Measurements from ENCODE around the gene MAGT1.
"Not testable (repeated sequence)": the region's sequence is repeated elsewhere in the genome, so short reads cannot be mapped to it uniquely, and the experiment has no call there.

The MAGT1 gene

GRCh38 chrX:77917294-77917933 is 22.2 kb upstream of the MAGT1 start:
- H3K9me3 ChIP-seq (ENCODE audit: control insufficient read depth, insufficient read depth, low read length), result no peaks in the 10 kb centered on the region
- no peaks in the 10 kb centered on the region for H3K4me1 ChIP-seq (ENCODE audit: control insufficient read depth, insufficient read depth, low read length)
- no peaks in the 10 kb centered on the region for H3K36me3 ChIP-seq (ENCODE audit: control insufficient read depth, insufficient read depth, low read length)
- H3K9ac ChIP-seq (ENCODE audit: low read depth, low read length), result no peak overlapping the region
- no peaks in the 10 kb centered on the region for H3K27me3 ChIP-seq (ENCODE audit: control insufficient read depth, insufficient read depth, low read length)
- H3K4me3 ChIP-seq (ENCODE audit: low read depth, low read length), result no peak overlapping the region

- no peaks in the 10 kb centered on the region for H3K27me3 ChIP-seq (ENCODE audit: control insufficient read depth, insufficient read depth, low read length)
- H3K9me3 ChIP-seq (ENCODE audit: control insufficient read depth, insufficient read depth, low read length), result no peaks in the 10 kb centered on the region
- no peaks in the 10 kb centered on the region for H3K4me1 ChIP-seq (ENCODE audit: control insufficient read depth, insufficient read depth, low read length)
- H3K36me3 ChIP-seq (ENCODE audit: control insufficient read depth, insufficient read depth, low read length), result no peaks in the 10 kb centered on the region
- H3K9ac ChIP-seq (ENCODE audit: low read depth, low read length), result peak within 1 kb of the TSS; percentile 50
- peak within 1 kb of the TSS; percentile 77 for H3K4me3 ChIP-seq (ENCODE audit: low read depth, low read length)
These were observed 15.0 kb upstream of the MAGT1 start, which contains the start of gene ATP7A for GRCh38 chrX:77910108-77910840. ATP7A (plus strand) TSS chrX:77910693; CDS start chrX:77971642, 60,949 bp downstream.

- no peaks in the 10 kb centered on the region for H3K4me1 ChIP-seq (ENCODE audit: control insufficient read depth, insufficient read depth, low read length)
- no peak overlapping the region for H3K9ac ChIP-seq (ENCODE audit: low read depth, low read length)
- no peaks in the 10 kb centered on the region for H3K27me3 ChIP-seq (ENCODE audit: control insufficient read depth, insufficient read depth, low read length)
- no peaks in the 10 kb centered on the region for H3K36me3 ChIP-seq (ENCODE audit: control insufficient read depth, insufficient read depth, low read length)
- H3K4me3 ChIP-seq (ENCODE audit: low read depth, low read length), result no peak overlapping the region
- no peaks in the 10 kb centered on the region for H3K9me3 ChIP-seq (ENCODE audit: control insufficient read depth, insufficient read depth, low read length)
These were observed 6.3 kb upstream of the MAGT1 start for GRCh38 chrX:77901506-77901905.

- H3K9ac ChIP-seq (ENCODE audit: low read depth, low read length), result peak overlapping the region; percentile 51
- H3K9me3 ChIP-seq (ENCODE audit: control insufficient read depth, insufficient read depth, low read length), result no peaks in the 10 kb centered on the region
- no peaks in the 10 kb centered on the region for H3K27me3 ChIP-seq (ENCODE audit: control insufficient read depth, insufficient read depth, low read length)
- no peaks in the 10 kb centered on the region for H3K4me1 ChIP-seq (ENCODE audit: control insufficient read depth, insufficient read depth, low read length)
- peak overlapping the region; percentile 91 for H3K4me3 ChIP-seq (ENCODE audit: low read depth, low read length)
- no peaks in the 10 kb centered on the region for H3K36me3 ChIP-seq (ENCODE audit: control insufficient read depth, insufficient read depth, low read length)
These were observed 5.5 kb upstream of the MAGT1 start for GRCh38 chrX:77900688-77901087.

- Histone ChIP-seq H3K36me3 (ENCODE audit: control insufficient read depth, insufficient read depth, low read length) (no peaks in the 10 kb centered on the region), H3K4me3 (ENCODE audit: low read depth, low read length) (peak within 1 kb of the TSS; percentile 91), H3K4me1 (ENCODE audit: control insufficient read depth, insufficient read depth, low read length) (no peaks in the 10 kb centered on the region), H3K27me3 (ENCODE audit: control insufficient read depth, insufficient read depth, low read length) (no peaks in the 10 kb centered on the region), H3K9me3 (ENCODE audit: control insufficient read depth, insufficient read depth, low read length) (no peaks in the 10 kb centered on the region), H3K9ac (ENCODE audit: low read depth, low read length) (peak within 1 kb of the TSS; percentile 65)
These were observed 4.0 kb upstream of the MAGT1 start, which contains the start of gene COX7B for GRCh38 chrX:77899081-77899828. COX7B (plus strand) TSS chrX:77899468; CDS start chrX:77899554, 86 bp downstream.

- Histone ChIP-seq H3K4me3 (ENCODE audit: low read depth, low read length) (peak overlapping the region; percentile 81), H3K27me3 (ENCODE audit: control insufficient read depth, insufficient read depth, low read length) (no peaks in the 10 kb centered on the region), H3K36me3 (ENCODE audit: control insufficient read depth, insufficient read depth, low read length) (no peaks in the 10 kb centered on the region), H3K9ac (ENCODE audit: low read depth, low read length) (no peak overlapping the region), H3K4me1 (ENCODE audit: control insufficient read depth, insufficient read depth, low read length) (no peaks in the 10 kb centered on the region), H3K9me3 (ENCODE audit: control insufficient read depth, insufficient read depth, low read length) (no peaks in the 10 kb centered on the region)
These were observed 1.5 kb downstream of the MAGT1 start for GRCh38 chrX:77893713-77894112.

- H3K9ac ChIP-seq (ENCODE audit: low read depth, low read length), result no peak overlapping the region
- H3K4me3 ChIP-seq (ENCODE audit: low read depth, low read length), result no peak overlapping the region
These were observed 2.3 kb downstream of the MAGT1 start for GRCh38 chrX:77892887-77893286.

GRCh38 chrX:77881418-77881817 is 13.8 kb downstream of the MAGT1 start:
- H3K9me3 ChIP-seq (ENCODE audit: control insufficient read depth, insufficient read depth, low read length); H3K4me1 ChIP-seq (ENCODE audit: control insufficient read depth, insufficient read depth, low read length); H3K27me3 ChIP-seq (ENCODE audit: control insufficient read depth, insufficient read depth, low read length); H3K36me3 ChIP-seq (ENCODE audit: control insufficient read depth, insufficient read depth, low read length); H3K4me3 ChIP-seq (ENCODE audit: low read depth, low read length); H3K9ac ChIP-seq (ENCODE audit: low read depth, low read length): not testable (repeated sequence)

More at GRCh38 chrX:77892887-77893286, 2.3 kb downstream of the MAGT1 start:
- H3K36me3 ChIP-seq (ENCODE audit: control insufficient read depth, insufficient read depth, low read length), result no peaks in the 10 kb centered on the region
- no peaks in the 10 kb centered on the region for H3K27me3 ChIP-seq (ENCODE audit: control insufficient read depth, insufficient read depth, low read length)
- no peaks in the 10 kb centered on the region for H3K9me3 ChIP-seq (ENCODE audit: control insufficient read depth, insufficient read depth, low read length)
- H3K4me1 ChIP-seq (ENCODE audit: control insufficient read depth, insufficient read depth, low read length), result no peaks in the 10 kb centered on the region

- H3K36me3 ChIP-seq (ENCODE audit: control insufficient read depth, insufficient read depth, low read length), result peaks cover 5% of the 10 kb centered on the region
These were observed 19.9 kb downstream of the MAGT1 start for GRCh38 chrX:77875372-77875771.

GRCh38 chrX:77831544-77831943 is 63.7 kb downstream of the MAGT1 start:
- not testable (repeated sequence) for H3K9ac ChIP-seq (ENCODE audit: low read depth, low read length); H3K4me3 ChIP-seq (ENCODE audit: low read depth, low read length); H3K36me3 ChIP-seq (ENCODE audit: control insufficient read depth, insufficient read depth, low read length); H3K9me3 ChIP-seq (ENCODE audit: control insufficient read depth, insufficient read depth, low read length); H3K4me1 ChIP-seq (ENCODE audit: control insufficient read depth, insufficient read depth, low read length); H3K27me3 ChIP-seq (ENCODE audit: control insufficient read depth, insufficient read depth, low read length)

More at GRCh38 chrX:77875372-77875771, 19.9 kb downstream of the MAGT1 start:
- Histone ChIP-seq H3K9ac (ENCODE audit: low read depth, low read length) (no peak overlapping the region), H3K4me1 (ENCODE audit: control insufficient read depth, insufficient read depth, low read length) (no peaks in the 10 kb centered on the region), H3K4me3 (ENCODE audit: low read depth, low read length) (no peak overlapping the region), H3K27me3 (ENCODE audit: control insufficient read depth, insufficient read depth, low read length) (no peaks in the 10 kb centered on the region), H3K9me3 (ENCODE audit: control insufficient read depth, insufficient read depth, low read length) (no peaks in the 10 kb centered on the region)

GRCh38 chrX:77821989-77822388 is 73.2 kb downstream of the MAGT1 start:
- not testable (repeated sequence) for H3K4me1 ChIP-seq (ENCODE audit: control insufficient read depth, insufficient read depth, low read length); H3K9ac ChIP-seq (ENCODE audit: low read depth, low read length); H3K36me3 ChIP-seq (ENCODE audit: control insufficient read depth, insufficient read depth, low read length); H3K4me3 ChIP-seq (ENCODE audit: low read depth, low read length); H3K27me3 ChIP-seq (ENCODE audit: control insufficient read depth, insufficient read depth, low read length); H3K9me3 ChIP-seq (ENCODE audit: control insufficient read depth, insufficient read depth, low read length)
